GM21737 (cell line): ENCODE measurements around the gene SKP1.

ENCODE experiments used
- ATAC-seq: cut with Tn5 transposase; IDR thresholded peaks from one replicate; pipeline ENCODE4 v1.9.1; 2021; ENCODE audit warnings: mild to moderate bottlenecking, moderate library complexity; ENCODE audit not compliant: unreplicated experiment

SKP1 gene

GRCh38 chr5:134130239-134130945, 46.4 kb downstream of the SKP1 start:
- no peak for ATAC-seq

GRCh38 chr5:134129411-134130238, 47.1 kb downstream of the SKP1 start:
- no peak for ATAC-seq

- no peak for ATAC-seq
Measured at GRCh38 chr5:134128648-134128995, 48.1 kb downstream of the SKP1 start.

- no peak for ATAC-seq
Measured at GRCh38 chr5:134127988-134128647, 48.6 kb downstream of the SKP1 start.

- ATAC-seq, result no peak
Measured at GRCh38 chr5:134127376-134127861, 49.3 kb downstream of the SKP1 start.

- no peak for ATAC-seq
Measured at GRCh38 chr5:134125039-134126015, 51.4 kb downstream of the SKP1 start.

- ATAC-seq, result no peak
Measured at GRCh38 chr5:134124289-134125038, 52.3 kb downstream of the SKP1 start.

GRCh38 chr5:134123360-134123759, 53.4 kb downstream of the SKP1 start:
- no peak for ATAC-seq

- ATAC-seq, result no peak
Measured at GRCh38 chr5:134122530-134122929, 54.2 kb downstream of the SKP1 start.

GRCh38 chr5:134120386-134121138, 56.2 kb downstream of the SKP1 start:
- ATAC-seq, result no peak

- no peak for ATAC-seq
Measured at GRCh38 chr5:134119720-134120119, 57.0 kb downstream of the SKP1 start.

- ATAC-seq, result no peak
Measured at GRCh38 chr5:134118212-134118835, 58.4 kb downstream of the SKP1 start.

GRCh38 chr5:134116789-134117761, 59.7 kb downstream of the SKP1 start:
- ATAC-seq, result no peak

- ATAC-seq, result no peak
Measured at GRCh38 chr5:134116286-134116685, 60.5 kb downstream of the SKP1 start.

- no peak for ATAC-seq
Measured at GRCh38 chr5:134115806-134116175, 61.0 kb downstream of the SKP1 start.

- ATAC-seq, result no peak
Measured at GRCh38 chr5:134114886-134115805, 61.6 kb downstream of the SKP1 start.
